ENCODE data around the gene UNC119B.

GRCh38 chr12:120767071-120768024 lies 57.1 kb downstream of the UNC119B start:
- TF ChIP-seq CTCF (conservative IDR thresholded peaks at IDR 0.05) (no peak), ZFX (IDR thresholded peaks at IDR 0.05) (no peak)
